ENCODE data around the gene ANKS1A.
A peak's percentile ranks its signal among the peaks of the same experiment; 100 is the strongest.

Gene ANKS1A

GRCh38 chr6:34909320-34909883 is 20.3 kb downstream of the ANKS1A start:
- H3K27ac ChIP-seq (ENCODE audit: poor library complexity, severe bottlenecking), result no peak overlapping the region
- no peak for ATAC-seq (ENCODE audit: low read depth)
- H3K36me3 ChIP-seq (ENCODE audit: low read depth), result no peaks in the 10 kb centered on the region
- H3K27me3 ChIP-seq (ENCODE audit: insufficient read depth, poor library complexity, severe bottlenecking), result no peaks in the 10 kb centered on the region
- no peak for TF ChIP-seq CTCF (IDR thresholded peaks at IDR 0.05; ENCODE audit: poor library complexity, severe bottlenecking)
- peaks cover 15% of the 10 kb centered on the region for H3K4me1 ChIP-seq (ENCODE audit: insufficient read depth, poor library complexity, severe bottlenecking)
- no peak overlapping the region for H3K4me3 ChIP-seq (ENCODE audit: severe bottlenecking)
- no peaks in the 10 kb centered on the region for H3K9me3 ChIP-seq (ENCODE audit: severe bottlenecking)
- DNase-seq (ENCODE audit: low spot score), result no peak

GRCh38 chr6:34911822-34912221 is 22.8 kb downstream of the ANKS1A start:
- Histone ChIP-seq H3K4me3 (ENCODE audit: severe bottlenecking) (no peak overlapping the region), H3K27ac (ENCODE audit: poor library complexity, severe bottlenecking) (no peak overlapping the region), H3K36me3 (ENCODE audit: low read depth) (no peaks in the 10 kb centered on the region), H3K4me1 (ENCODE audit: insufficient read depth, poor library complexity, severe bottlenecking) (peaks cover 16% of the 10 kb centered on the region), H3K27me3 (ENCODE audit: insufficient read depth, poor library complexity, severe bottlenecking) (no peaks in the 10 kb centered on the region), H3K9me3 (ENCODE audit: severe bottlenecking) (no peaks in the 10 kb centered on the region)
- TF ChIP-seq CTCF (IDR thresholded peaks at IDR 0.05; ENCODE audit: poor library complexity, severe bottlenecking), result no peak
- ATAC-seq (ENCODE audit: low read depth) (no peak), DNase-seq (ENCODE audit: low spot score) (no peak)

GRCh38 chr6:34912715-34913464 is 23.8 kb downstream of the ANKS1A start:
- Histone ChIP-seq H3K36me3 (ENCODE audit: low read depth) (no peaks in the 10 kb centered on the region), H3K4me1 (ENCODE audit: insufficient read depth, poor library complexity, severe bottlenecking) (peaks cover 16% of the 10 kb centered on the region), H3K4me3 (ENCODE audit: severe bottlenecking) (no peak overlapping the region), H3K27me3 (ENCODE audit: insufficient read depth, poor library complexity, severe bottlenecking) (no peaks in the 10 kb centered on the region), H3K27ac (ENCODE audit: poor library complexity, severe bottlenecking) (peak overlapping the region; percentile 12), H3K9me3 (ENCODE audit: severe bottlenecking) (no peaks in the 10 kb centered on the region)
- DNase-seq (ENCODE audit: low spot score), result no peak
- peak; percentile 89 for ATAC-seq (ENCODE audit: low read depth)
- TF ChIP-seq CTCF (IDR thresholded peaks at IDR 0.05; ENCODE audit: poor library complexity, severe bottlenecking), result no peak

- H3K9me3 ChIP-seq (ENCODE audit: severe bottlenecking), result no peaks in the 10 kb centered on the region
- no peak for ATAC-seq (ENCODE audit: low read depth)
- H3K27me3 ChIP-seq (ENCODE audit: insufficient read depth, poor library complexity, severe bottlenecking), result no peaks in the 10 kb centered on the region
- peak overlapping the region; percentile 8 for H3K27ac ChIP-seq (ENCODE audit: poor library complexity, severe bottlenecking)
- no peaks in the 10 kb centered on the region for H3K36me3 ChIP-seq (ENCODE audit: low read depth)
- no peak overlapping the region for H3K4me3 ChIP-seq (ENCODE audit: severe bottlenecking)
- DNase-seq (ENCODE audit: low spot score), result no peak
- peaks cover 16% of the 10 kb centered on the region for H3K4me1 ChIP-seq (ENCODE audit: insufficient read depth, poor library complexity, severe bottlenecking)
- TF ChIP-seq CTCF (IDR thresholded peaks at IDR 0.05; ENCODE audit: poor library complexity, severe bottlenecking), result no peak
Measured at GRCh38 chr6:34914358-34914757, 25.3 kb downstream of the ANKS1A start.
